COLO668 (cell line): ENCODE data around the gene CREB5.

Experiments used
- DNase-seq: peaks from one replicate; lab custom pipeline; 2025; ENCODE audit not compliant: unreplicated experiment; lab: John Stamatoyannopoulos, UW

Gene CREB5

DNA sequence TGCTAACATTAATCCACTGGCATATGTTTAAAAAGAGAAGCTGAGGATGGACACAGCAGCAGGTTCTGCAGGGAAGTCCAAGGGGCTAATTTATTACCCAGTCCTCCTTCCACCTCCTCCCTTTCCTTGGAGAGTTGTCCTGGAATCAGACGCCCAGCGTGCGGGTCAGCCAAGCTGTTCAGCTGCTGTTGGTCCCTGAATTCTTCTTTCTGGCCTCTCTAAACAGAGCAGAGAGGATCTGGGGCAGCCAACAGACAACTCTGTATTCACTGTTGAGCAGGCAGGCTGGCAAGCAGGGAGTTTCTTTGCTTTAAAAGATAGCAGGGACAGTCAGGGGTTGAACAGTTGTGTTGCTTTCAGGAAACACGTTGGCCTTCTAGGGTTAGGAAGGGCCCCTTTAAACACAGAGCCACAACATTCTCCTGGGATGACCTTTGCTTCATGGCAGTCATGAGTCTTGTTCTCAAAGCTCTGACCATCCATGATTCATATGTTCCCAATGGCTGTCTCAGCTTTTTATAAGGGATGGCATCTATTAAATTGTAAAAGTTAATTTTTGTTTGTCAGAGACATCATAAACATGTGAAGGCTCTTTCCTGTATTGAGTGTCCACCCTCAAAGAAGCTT is 217.0 kb downstream of the CREB5 start:
- no peak for DNase-seq

DNA sequence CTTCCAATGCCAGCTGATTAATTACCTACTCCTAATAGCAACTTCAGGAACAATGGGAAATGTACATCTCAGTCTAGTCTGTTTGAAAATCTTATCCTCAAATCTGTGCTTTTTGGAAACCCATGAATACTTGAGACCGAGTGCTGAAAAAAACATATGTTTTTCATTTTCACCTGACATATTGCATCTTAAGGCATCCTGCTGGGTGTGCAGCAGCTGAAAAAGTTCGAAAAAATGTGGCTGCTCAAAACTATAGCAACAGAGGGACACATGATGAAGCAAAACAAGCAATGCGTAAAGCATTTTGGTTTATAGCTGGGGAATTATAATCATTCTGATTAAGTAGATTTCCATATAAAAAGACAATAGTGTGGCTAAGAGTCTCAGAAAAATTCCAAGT is 218.0 kb downstream of the CREB5 start:
- DNase-seq, result no peak

DNA sequence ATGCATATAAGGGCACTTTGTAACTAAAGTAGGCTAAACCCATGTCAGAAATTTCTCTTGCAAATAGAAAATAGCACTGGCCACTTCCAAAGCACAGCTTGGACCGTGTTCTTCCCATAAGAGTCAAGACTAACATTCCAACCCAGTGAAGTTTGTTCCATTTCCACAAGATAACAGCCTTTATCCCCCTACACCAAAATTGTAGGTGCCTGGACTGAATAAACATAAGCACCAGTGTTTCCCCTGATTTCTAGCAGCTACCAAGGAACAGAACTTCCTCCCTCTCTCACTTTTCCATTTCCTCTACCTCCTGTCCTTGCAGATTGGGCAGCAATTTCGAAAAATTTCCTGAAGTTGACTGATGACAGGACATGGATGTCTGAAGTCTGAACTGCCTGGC is 219.7 kb downstream of the CREB5 start:
- no peak for DNase-seq

DNA sequence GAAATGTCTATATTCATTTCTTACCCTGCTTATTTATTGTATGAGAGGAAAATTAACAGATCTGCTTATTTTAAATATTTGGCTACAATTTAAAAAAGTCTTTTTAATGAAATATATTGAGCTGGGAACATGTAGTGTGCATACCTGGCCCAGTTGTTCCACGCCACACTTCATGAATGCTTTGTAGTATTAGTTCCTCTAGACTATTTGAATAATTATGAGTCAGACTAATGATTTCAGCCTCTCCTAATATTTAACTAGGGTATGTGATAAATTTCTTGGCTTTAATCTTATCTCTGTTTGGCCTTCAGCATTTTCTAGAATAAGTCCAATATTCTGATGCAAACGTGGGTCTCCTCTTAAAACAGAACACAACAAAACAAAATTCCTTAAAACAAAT is 226.6 kb downstream of the CREB5 start:
- no peak for DNase-seq

DNA sequence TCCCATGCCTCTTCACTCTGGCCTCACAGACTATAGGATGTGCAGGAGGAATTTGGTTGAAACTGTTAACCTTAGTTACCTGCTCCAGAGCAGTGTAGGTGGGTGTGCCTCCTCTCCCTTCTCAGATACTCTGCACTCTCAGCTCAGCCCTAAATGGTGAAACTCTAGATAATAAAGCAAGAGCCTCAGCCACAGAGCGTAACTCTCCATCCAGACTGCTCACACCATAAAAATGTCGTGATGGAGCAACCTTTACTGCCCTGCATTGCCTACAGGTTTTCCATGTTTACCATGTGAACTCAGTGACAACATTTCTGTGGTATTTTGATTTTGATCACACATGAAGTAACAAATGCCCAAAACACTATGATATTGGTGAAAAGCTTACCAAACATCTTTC is 227.7 kb downstream of the CREB5 start:
- no peak for DNase-seq

DNA sequence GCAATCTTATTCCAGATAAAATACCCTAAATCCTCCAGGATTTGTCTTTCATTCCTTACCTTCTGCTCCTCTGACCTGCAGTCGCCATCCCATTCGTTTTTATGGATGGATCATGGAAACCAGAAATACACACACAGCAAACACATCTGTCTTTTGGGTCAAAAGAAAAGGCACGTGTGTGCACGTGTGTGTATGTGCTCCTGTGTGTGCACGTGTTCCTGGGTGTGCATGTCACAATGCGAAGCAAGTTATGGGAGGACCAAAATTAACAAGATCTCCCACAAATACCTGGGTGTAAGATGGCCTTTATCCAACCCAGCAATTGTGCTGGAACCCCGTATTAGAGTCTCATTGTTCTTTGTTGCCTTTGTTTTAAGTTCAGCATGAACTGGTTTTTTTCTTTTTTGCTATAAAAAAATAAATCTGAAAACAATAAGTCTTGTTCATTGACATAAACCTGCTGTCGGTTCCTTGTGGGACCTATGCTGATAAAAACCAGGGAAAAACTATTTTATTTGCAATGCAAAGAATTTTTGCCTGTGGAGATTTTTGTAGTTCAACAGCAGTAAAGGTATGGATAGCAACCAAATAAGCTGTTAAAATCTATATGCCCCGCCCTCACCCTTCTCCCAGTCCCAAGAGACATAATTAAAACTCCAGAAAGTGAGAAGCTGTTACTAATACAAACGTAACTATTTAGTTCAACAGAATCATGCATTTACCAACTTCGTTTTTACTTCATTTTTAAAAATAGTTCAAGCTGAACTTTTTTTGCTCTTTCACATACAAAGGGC is 229.6 kb downstream of the CREB5 start:
- no peak for DNase-seq

DNA sequence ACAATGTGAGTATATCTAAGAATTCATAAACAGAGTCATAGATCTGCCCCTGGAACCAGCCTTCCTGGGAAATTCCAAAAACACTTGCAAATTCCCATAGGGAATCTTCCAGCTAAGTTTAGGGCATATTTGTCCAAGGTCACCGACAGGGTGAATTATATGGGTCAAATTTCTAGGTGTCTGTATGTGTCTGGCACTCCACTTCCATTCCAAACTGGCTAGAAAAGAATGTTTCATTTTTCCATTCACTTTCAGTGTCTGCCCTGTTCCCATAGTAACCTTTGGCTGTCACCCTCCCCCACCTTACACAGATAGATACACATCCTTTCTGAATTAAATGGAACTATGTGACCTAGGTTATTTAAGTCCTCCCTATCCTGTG is 230.9 kb downstream of the CREB5 start:
- no peak for DNase-seq

DNA sequence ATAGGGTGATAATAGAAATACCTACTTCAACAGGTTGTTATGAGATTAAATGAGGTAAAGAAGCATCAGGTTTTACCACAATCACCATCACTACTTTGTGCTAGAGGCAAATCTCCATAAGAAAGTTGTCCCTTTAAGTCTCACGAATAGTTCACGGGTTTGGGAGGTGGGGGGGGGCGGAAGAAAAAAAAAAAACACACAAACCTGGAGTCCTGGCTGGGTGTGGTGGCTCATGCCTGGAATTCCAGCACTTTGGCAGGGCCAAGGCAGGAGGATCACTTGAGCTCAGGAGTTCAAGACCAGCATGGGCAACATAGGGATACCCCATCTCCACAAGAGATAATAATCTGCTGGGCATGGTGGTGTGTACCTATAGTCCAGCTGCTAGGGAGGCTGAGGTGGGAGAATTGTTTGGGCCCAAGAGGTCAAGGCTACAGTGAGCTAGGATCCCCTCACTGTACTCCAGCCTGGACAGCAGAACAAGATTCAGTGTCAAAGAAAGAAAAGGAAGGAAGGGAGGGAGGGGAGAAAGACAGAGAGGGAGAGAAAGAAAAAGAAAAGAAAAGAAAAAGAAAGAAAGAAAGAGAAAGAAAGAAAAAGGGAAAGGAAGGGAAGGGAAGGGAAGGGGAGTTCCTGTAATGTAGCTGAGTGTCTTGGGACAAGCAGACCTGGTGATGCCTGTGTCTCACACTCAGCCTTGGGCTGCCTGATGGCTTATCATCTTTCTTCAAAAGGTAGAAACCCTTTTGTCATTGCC is 231.4 kb downstream of the CREB5 start:
- no peak for DNase-seq

DNA sequence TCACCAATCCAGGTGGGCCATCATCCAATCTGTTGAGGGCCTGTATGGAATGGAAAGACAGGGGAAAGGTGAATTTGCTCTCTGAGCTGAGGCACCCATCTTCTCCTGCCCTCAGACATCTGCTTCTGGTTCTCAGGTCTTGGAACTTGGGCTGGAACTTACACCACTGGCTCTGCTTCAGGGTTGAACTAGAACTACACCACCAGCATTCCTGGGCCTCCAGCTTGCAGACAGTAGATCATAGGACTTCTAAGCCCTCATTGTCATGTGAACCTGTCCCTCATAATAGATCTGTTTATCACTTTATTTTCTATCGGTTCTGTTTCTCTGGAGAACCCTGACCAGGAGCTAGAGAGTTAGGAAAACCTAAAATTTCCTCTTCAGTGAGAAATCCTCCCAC is 233.5 kb downstream of the CREB5 start:
- DNase-seq, result no peak

DNA sequence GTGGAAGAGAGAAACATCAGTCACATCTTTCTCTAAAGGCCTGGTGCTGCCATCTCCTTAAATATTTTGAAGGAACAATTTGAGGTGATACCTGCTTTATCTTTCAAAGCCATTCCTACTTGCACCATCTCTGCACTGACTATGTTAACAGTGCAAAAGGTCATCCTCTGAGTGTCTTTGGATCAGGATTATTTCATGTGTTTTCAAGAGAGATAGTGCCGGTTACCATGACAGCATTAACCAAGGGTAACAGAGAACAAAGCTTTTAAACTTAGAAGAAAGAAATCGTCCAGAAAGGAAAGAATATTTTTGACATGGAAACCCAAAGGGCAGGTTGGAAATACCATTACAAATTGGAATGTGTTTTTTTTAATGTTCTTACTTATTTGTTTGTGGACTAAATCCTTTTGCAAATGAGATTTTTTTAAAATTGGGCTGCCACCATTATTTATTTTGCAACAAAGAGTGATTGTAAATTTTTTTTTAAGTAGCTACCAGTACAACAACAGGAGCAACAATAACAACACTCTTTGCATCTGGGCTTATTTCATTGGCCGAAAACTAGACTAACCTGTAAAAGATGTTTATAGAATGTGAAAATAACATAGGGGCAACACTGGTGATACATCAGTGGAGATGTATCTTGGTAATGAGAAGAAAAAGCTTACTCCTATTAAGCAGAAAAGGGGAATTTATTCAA is 234.2 kb downstream of the CREB5 start:
- no peak for DNase-seq

DNA sequence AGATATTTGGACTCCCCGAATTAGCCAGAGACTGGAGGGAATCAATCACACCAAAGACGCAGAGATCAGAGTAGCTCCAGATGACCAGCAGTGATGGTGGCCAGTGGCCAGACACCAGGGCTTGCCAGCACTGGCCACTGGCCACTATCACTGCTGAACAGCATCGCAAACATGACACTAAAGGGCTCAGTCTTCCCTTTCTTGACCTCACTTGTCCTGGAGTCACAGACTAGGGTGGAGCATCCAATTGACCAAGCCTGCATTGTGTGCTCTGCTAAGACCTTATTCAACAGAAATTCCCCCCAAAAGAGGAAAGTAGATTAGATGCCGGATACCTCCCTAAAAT is 234.7 kb downstream of the CREB5 start:
- DNase-seq, result no peak

DNA sequence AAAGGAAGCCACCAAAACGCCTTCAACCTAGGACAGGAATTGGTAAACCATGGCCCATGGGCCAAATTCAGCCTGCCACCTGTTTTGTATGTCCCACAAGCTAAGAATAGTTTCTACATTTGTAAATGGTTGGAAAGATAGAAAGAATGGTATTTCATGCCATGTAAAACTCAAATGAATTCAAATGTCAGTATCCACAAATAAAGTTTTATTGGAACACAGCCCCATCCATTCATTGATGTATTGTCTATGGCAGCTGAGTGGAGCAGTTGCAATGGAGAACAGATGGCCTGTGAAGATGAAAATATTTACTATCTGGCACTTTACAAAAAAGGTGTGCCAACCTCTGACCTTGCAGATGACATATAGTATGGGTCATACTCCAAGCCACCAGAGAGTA is 236.9 kb downstream of the CREB5 start:
- no peak for DNase-seq

DNA sequence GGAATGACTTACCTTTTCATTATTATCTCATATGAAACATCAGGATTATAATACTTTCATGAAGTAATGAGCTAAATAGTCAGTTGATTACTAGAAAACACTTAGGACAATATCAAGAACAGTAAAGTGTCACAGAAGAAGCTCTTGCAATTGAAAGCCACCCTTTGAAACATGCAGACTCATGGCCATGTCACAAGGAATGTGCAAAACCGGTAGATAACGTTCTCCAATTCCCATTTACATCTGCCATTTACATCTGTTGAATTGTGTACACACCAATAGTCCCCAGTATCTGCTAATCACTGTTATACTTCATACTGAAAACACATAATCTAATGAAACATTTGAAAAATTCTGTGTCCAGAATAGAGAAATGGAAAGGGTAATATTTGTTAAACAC is 237.5 kb downstream of the CREB5 start:
- no peak for DNase-seq

DNA sequence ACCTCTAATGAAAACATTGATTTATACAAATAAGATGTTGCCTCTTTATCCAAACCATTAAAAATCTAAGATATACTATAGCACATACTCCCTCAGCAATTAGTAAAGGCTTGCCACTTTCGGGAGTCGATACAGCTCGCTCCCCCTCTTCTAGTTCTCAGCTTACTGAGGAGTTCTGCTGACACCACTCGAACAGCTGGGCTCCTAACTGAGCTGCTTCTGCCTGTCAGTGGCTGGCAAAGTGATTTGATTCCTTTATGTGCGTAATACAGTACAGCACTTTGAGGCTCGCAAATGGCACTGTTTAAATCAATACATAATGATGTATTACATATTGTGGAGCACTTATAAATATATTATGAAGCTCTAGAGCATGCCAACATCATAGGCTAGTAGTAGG is 241.8 kb downstream of the CREB5 start:
- DNase-seq, result no peak

DNA sequence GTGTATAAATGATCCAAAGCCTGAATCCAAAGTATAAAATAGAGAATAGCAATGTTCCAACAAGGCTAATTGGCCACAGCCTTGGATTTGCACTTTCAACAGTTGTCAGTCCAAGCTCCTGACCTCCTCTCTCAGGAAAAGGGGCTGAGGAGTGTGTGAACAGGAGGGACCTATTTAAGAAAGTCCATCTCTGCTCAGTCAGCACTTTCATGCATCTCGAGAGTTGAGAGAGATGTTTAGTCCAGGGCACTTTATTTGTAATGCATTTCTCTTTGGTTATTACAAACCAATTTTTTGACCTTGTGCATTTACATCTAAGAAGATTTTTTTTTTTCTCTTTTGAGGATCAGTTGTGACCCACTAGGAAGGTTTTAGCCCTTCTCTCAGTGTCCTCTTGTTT is 244.2 kb downstream of the CREB5 start:
- no peak for DNase-seq

DNA sequence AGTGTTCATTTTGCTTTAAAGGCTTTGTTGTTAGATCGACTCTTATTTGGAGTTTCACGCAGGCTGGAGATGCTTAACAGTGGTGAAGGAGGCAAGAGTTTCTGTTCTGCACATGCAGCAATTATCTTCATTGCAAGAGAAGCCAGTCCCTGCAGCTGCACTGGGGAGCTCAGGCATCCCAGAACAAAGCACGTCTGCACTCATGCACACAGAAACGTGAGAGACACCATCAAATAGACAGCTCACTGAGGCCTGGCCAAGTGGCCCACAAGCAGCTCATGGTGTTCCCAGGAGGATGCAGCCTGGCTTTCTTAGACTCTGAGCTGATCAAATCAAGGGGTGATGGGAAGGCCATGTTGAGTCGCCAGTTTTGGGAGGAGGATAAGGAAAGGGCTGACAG is 246.1 kb downstream of the CREB5 start:
- DNase-seq, result no peak

DNA sequence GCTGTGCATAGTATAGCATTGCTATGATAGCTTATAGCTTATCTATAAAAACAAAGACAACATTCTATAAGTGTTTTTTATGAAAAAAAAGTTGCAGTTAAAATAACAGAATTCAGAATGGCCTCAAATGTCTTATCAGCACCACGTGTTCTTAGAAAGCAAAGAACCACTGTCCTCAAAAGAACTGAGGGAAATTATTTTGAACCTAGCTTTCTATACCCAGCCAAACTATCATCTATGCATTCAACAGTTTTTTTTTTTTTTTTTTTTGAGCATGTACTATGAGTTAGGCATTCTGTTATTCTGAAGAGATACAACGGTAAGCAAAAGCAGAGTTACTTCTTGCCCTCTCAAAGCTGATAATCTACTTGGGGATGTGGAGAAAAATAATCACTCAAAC is 247.8 kb downstream of the CREB5 start:
- no peak for DNase-seq

DNA sequence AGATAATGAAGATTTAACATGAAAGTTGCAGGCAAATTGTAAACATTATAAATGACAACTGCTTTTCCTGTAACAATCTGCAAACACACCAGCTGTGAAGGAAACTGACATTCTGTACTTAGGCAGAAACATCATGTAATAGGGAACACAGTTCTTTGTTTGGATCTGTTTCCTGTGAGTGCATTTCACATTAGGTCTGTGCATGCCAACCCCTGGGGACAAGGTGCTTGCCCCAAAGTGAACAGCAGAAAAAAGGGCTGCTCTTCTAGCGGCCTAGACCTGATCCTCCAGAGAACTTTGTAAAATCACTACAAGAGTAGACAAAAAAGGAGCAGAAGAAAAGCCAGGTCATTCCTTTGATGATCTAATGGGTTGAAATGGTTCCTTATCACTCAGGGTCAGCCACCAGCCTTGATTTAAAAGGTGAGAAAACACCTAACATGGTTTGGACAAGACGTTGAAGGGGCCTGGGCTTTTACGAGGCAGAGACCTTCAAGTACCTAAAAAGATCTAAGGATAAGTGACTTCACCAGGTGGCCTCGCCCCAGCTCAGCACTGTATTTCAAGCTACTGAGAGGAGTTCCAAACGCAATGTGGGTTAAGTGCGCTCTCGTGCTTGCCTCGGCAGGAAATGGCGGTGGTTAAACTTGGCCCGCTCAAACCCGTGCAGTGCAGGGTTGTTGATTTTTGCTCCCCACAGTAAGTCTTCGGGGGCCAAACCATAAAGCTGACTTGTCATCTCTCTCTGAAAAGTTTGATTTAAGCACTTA is 249.7 kb downstream of the CREB5 start:
- no peak for DNase-seq

DNA sequence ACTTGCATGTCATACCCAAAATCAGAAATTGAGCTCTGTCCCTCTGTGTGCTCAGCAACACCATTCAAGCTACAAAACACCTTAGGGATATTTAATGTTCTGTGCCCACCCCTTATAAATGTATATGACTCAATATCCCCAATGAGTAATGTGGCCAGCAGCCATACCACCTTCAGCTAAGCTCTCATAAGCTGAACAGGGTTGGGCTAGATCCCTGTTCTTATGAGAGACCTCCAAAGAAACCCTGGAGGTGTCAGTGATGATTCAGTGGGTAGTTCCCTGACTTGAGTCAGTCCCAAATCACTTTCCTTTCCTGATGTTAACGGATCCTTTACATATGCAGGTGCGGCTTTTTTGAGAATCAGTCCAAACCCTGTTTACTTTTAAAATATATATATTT is 253.8 kb downstream of the CREB5 start:
- DNase-seq, result no peak

DNA sequence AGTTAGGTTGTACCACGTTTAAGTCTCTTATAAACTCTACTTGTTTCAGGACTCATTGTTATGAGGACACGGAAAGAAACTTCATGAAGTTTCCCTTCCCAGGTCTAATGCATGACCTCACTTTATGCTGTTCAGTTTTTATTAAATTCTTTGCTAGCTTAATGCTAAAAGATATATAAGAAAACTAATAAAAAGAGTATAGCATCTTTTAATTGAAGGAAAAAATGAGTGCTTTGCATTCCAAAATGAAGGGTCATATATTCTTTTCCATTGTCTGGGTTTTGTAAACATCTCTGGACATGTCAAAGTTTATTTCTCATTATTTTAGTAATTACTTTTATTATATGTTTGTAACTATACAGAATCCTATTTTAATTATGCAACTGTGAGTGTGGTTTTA is 255.8 kb downstream of the CREB5 start:
- no peak for DNase-seq

DNA sequence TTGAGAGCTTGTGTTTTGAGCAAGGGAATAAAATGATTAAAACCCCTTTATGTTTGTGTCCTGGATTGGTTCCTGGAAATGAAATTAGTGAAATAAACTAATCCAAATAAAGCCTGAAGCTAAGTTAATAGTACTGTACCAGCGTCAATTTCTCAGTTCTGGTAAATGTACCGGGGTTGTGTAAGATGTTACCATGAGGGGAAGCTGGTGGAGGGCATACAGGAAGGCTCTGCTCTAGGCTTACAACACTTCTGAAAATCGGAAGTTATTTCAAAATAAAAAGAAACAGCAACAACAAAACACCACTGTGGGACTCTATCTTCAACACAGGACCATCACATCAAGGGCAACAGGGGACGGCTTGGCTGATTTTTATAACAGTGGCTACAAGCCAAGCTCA is 257.0 kb downstream of the CREB5 start:
- no peak for DNase-seq
